Panc1 (cell line): ENCODE measurements around the gene SEMA4A. TPM values are rescaled to one million over a fixed set of nuclear protein-coding genes. Genes with fewer than 3 reads are reported as not detected.

ENCODE experiments used
- ATAC-seq: fragments of 200-7000 bp; cut with Tn5 transposase; 2 replicates; pipeline ENCODE4 v1.9.1; 2020; ENCODE audit warnings: mild to moderate bottlenecking, moderate library complexity
- BruUV-seq: library from RNA; stranded (reverse); fragments of 400-500 nt; replicated peaks from 2 replicates; lab custom pipeline; 2021; lab: Mats Ljungman, UMichigan
- CTCF ChIA-PET: fragments of 300-600 bp; sonication (Branson Sonifier 250); formaldehyde crosslinking; loops from one replicate; lab custom pipeline; 2022; ENCODE audit warnings: antibody characterized with exemption; lab: Charles Lee
- POLR2A ChIA-PET: fragments of 300-600 bp; sonication (Branson Sonifier 250); formaldehyde crosslinking; loops from one replicate; lab custom pipeline; 2022; ENCODE audit warnings: antibody characterized with exemption; lab: Charles Lee
- DNase-seq: peaks from one replicate; pipeline ENCODE4 v3.0.0-alpha.2; 2010; ENCODE audit warnings: low read depth, low spot score
- H3K27ac ChIP-seq: 2 replicates; pipeline ENCODE4 v1.5.1; 2011; ENCODE audit warnings: mild to moderate bottlenecking, low read length, inconsistent platforms
- H3K27me3 ChIP-seq: fragments of 200-500 bp; sonication (Bioruptor generic); 2 replicates; pipeline ENCODE4 v1.6.0; 2014; ENCODE audit warnings: low read length, inconsistent platforms; ENCODE audit not compliant: control insufficient read depth, insufficient read depth
- H3K36me3 ChIP-seq: fragments of 200-500 bp; sonication (Bioruptor generic); 2 replicates; pipeline ENCODE4 v1.5.1; 2014; ENCODE audit warnings: inconsistent platforms, mild to moderate bottlenecking, low read length, moderate library complexity; ENCODE audit not compliant: control insufficient read depth, insufficient read depth
- H3K4me1 ChIP-seq: 2 replicates; pipeline ENCODE4 v1.5.1; 2011; ENCODE audit warnings: inconsistent platforms, mild to moderate bottlenecking, low read length, moderate library complexity; ENCODE audit not compliant: control insufficient read depth, insufficient read depth
- H3K4me3 ChIP-seq, 2 experiments: 2 replicates each; pipeline ENCODE4 v1.5.1; 2011 to 2012; ENCODE audit warnings: low read depth in 2 of 2, low read length in 2 of 2, mild to moderate bottlenecking in 2 of 2, inconsistent platforms in 1 of 2, moderate library complexity in 1 of 2
- H3K9me3 ChIP-seq: fragments of 200-500 bp; sonication (Bioruptor generic); 2 replicates; pipeline ENCODE4 v1.5.1; 2014; ENCODE audit warnings: low read depth, mild to moderate bottlenecking, inconsistent platforms, low read length, moderate library complexity; ENCODE audit not compliant: control insufficient read depth, insufficient read depth
- CTCF ChIP-seq: fragments of 450-650 bp; IDR thresholded peaks from 2 replicates; pipeline ENCODE4 v1.5.1; 2017; ENCODE audit warnings: mild to moderate bottlenecking
- POLR2AphosphoS5 ChIP-seq: IDR thresholded peaks from 2 replicates; pipeline ENCODE4 v1.6.1; 2012; ENCODE audit warnings: mild to moderate bottlenecking, low read depth, low read length, moderate library complexity
- REST ChIP-seq, 2 experiments: IDR thresholded peaks; 2 replicates each; pipeline ENCODE4 v1.6.1; 2011 to 2012; ENCODE audit warnings: low read depth in 2 of 2, control low read depth in 1 of 2, low read length in 1 of 2, mild to moderate bottlenecking in 1 of 2, moderate library complexity in 1 of 2; ENCODE audit not compliant: insufficient read depth in 1 of 2
- SIN3A ChIP-seq: IDR thresholded peaks from 2 replicates; pipeline ENCODE4 v1.6.1; 2012; ENCODE audit warnings: low read depth, mild to moderate bottlenecking, low read length, moderate library complexity, borderline replicate concordance; ENCODE audit not compliant: insufficient read depth
- TCF7L2 ChIP-seq: IDR thresholded peaks from 2 replicates; pipeline ENCODE4 v1.6.1; 2011; ENCODE audit warnings: mild to moderate bottlenecking, low read depth, low read length, inconsistent platforms
- in situ Hi-C: cut with HindIII; loops from 2 replicates; pipeline ENCODE4 v1.10.0; 2016; ENCODE audit warnings: low sequenced_read_pairs, low pct_unique_long_range_greater_than_20kb
- intact Hi-C: fragments of 100-400 bp; cut with micrococcal nuclease; formaldehyde crosslinking; loops from one replicate; pipeline ENCODE4 v1.10.0; 2022; ENCODE audit not compliant: unreplicated experiment
- total RNA-seq: library from RNA; stranded (reverse); gene quantifications from one replicate; pipeline ENCODE4 v1.2.1, GENCODE V29; 2021; ENCODE audit not compliant: unreplicated experiment

SEMA4A gene
- total RNA-seq, 1 experiment from 2014 or later: 0.21 TPM

GRCh38 chr1:156204686-156205085 lies 51.3 kb downstream of the SEMA4A start:
- intact Hi-C loops: no loop called here
- ATAC-seq: no peak
- ChIA-PET POLR2A (no interaction called here), CTCF (interaction anchor here (0.6 kb wide), 1 partner anchor 31 kb away, joined by 10 read pairs; no protein-coding TSS in a partner anchor)
- no peak overlapping the region for H3K27ac ChIP-seq
- H3K9me3 ChIP-seq: no peaks in the 10 kb centered on the region
- H3K4me1 ChIP-seq: no peaks in the 10 kb centered on the region
- H3K36me3 ChIP-seq: peaks cover 7% of the 10 kb centered on the region
- no peak for DNase-seq
- TF ChIP-seq SIN3A (no peak), CTCF (no peak), TCF7L2 (no peak), POLR2AphosphoS5 (no peak), REST (IDR thresholded peaks at IDR 0.05; ENCODE audit: insufficient read depth in 1 of 2, low read depth in 2 of 2, low read length in 1 of 2) (no peak)
- BruUV-seq: no TSS peak
- H3K4me3 ChIP-seq: no peak overlapping the region
- in situ Hi-C loops: no loop called here
- H3K27me3 ChIP-seq: no peaks in the 10 kb centered on the region

GRCh38 chr1:156211243-156211642 lies 57.9 kb downstream of the SEMA4A start:
- in situ Hi-C loops (no loop called here), intact Hi-C loops (loop anchor here (5.0 kb wide), 1 partner anchor 114 kb away; no protein-coding TSS in a partner anchor)
- CTCF ChIA-PET: no interaction called here

More at GRCh38 chr1:156211243-156211642, 57.9 kb downstream of the SEMA4A start:
- POLR2A ChIA-PET: interaction anchor here (0.5 kb wide), 1 partner anchor 22 kb away, joined by 4 read pairs; no protein-coding TSS in a partner anchor
- H3K4me1 ChIP-seq: peaks cover 7% of the 10 kb centered on the region; the same call in 1 of the 2 replicates
- H3K36me3 ChIP-seq: peaks cover 3% of the 10 kb centered on the region; the same call in 1 of the 2 replicates
- H3K4me3 ChIP-seq: no peak overlapping the region
- DNase-seq (no peak), ATAC-seq (no peak)
- TF ChIP-seq REST (IDR thresholded peaks at IDR 0.05; ENCODE audit: insufficient read depth in 1 of 2, low read depth in 2 of 2, low read length in 1 of 2) (no peak), TCF7L2 (no peak), SIN3A (no peak), POLR2AphosphoS5 (no peak), CTCF (no peak)
- H3K27me3 ChIP-seq: no peaks in the 10 kb centered on the region
- BruUV-seq: no TSS peak
- H3K27ac ChIP-seq: no peak overlapping the region
- H3K9me3 ChIP-seq: no peaks in the 10 kb centered on the region
